ENCODE data around the gene BRICD5. TPM values are rescaled to one million over a fixed set of nuclear protein-coding genes. Genes with fewer than 3 reads are reported as not detected.

The BRICD5 gene
- total RNA-seq, 2 donors from 2014 or later = 2.1 to 2.6 TPM

DNA sequence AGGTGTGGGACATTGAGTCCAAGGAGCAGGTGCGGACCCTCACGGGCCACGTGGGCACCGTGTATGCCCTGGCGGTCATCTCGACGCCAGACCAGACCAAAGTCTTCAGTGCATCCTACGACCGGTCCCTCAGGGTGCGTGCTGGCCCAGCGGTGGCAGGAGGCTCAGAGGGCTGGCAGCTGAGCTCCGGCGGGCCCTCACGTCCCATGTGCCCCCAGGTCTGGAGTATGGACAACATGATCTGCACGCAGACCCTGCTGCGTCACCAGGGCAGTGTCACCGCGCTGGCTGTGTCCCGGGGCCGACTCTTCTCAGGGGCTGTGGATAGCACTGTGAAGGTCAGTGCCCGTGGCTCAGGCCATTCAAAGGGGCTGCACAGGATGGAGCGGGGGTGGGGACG is 34.6 kb downstream of the BRICD5 start:
- intact Hi-C loops (cut with DNase I) = no loop called here
- DNase-seq (ENCODE audit: low spot score) = no peak

DNA sequence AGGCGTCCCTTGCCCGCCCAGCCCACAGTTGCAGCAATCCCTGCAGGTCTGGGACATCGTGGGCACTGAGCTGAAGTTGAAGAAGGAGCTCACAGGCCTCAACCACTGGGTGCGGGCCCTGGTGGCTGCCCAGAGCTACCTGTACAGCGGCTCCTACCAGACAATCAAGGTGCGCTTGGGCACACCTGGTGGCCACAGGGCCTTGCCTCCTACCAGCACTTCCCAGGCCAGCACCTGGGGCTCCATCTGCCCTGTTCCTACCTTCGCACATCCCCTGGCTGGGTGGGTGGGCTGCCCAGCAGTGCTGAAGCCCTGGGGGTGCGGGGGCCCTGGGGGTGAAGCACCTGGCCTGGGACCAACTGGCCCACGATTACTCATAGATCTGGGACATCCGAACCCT is 35.2 kb downstream of the BRICD5 start:
- intact Hi-C loops (cut with DNase I) = no loop called here
- DNase-seq (ENCODE audit: low spot score) = no peak

DNA sequence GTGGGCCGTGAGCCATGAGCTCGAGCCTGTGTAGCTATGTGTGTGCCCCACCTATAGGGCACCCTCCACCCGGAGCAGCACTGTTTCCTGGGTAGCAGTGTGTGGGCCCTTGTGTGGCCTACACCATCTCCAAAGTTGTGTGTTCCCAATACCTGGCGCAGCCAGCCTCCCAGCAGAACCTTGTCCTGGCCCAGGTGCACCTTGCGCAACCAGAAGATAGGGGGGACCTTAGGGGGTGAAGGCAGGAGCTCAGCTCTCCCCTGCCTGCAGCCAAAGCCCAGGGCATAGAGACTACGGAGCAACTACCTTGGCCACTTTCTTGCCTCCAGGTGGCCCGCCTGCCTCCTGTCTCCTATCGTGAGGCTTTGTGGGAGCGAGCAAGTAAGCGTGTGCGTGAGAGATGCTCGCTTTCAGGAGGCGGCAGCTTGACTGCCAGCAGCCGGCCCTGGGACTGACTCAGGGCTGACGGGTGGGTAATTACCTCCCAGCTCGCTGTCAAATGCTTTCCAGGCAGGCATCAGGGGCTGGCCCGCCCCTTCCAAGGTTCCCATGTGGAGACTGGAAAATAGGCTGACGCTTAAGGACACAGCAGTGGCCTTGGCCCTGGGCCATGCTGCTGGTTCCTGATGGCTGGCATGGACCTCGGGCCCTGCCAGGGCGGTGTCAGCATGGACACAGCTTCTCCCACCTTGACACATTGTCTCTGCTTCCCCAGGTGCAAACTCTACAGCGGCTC is 36.1 kb downstream of the BRICD5 start:
- intact Hi-C loops (cut with DNase I) = no loop called here
- no peak for DNase-seq (ENCODE audit: low spot score)

DNA sequence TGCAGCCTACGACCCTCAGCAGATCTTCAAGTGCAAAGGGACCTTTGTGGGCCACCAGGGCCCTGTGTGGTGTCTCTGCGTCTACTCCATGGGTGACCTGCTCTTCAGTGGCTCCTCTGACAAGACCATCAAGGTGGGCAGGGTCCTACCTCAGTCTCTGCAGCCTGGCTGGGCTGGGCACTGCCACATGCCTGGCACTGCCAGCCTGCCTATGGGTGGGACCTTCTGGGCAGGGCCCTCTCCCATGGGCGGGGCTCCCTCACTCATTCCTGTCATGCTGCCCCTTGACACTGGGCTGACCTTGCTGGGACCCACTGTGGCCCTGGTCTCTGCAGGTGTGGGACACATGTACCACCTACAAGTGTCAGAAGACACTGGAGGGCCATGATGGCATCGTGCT is 36.7 kb downstream of the BRICD5 start:
- intact Hi-C loops (cut with DNase I) = no loop called here
- no peak for DNase-seq (ENCODE audit: low spot score)

DNA sequence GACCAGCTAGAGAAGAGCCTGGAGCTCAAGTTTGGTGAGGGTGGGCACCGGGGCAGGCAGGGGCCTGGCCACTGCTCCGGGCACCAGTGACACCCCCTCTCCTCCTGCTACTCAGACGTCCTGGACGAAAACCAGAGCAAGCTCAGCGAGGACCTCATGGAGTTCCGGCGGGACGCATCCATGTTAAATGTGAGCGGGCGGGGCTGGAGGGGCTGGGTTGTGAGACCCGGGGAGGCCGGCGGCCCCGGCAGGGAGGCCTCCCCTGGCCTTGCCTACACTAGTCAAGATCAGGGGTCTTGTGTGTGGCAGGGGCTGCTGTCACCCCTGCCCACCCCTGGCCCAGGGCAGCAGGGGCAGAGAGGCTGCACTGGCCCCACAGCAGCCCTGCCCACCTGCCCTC is 37.3 kb downstream of the BRICD5 start:
- no peak for DNase-seq (ENCODE audit: low spot score)
- intact Hi-C loops (cut with DNase I) = no loop called here

DNA sequence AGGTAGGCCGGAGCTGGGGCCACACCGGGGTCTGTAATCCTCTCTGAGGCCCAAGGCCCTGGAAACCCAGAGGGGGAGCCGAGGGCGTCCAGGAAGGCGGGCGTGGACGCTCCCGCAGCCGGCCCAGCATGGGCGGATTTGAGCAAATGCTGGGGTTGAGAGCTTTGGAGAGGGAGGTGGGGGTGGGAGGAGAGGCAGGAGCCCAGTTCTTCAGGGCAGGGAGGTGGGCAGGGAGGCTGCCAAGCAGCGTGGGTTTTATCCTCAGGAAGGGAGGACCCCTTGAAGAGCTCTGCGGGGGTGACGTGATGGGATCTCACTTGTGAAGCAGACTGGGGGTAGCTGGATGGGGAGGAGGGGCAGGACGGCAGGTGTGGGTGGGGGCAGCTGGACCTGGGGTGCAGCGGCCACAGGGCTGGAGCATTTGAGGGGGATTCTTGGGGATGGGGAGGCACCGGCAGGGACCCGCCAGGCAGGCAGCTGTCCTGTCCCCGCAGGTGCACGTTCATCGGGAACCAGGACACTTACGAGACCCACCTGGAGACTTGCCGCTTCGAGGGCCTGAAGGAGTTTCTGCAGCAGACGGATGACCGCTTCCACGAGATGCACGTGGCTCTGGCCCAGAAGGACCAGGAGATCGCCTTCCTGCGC is 37.9 kb downstream of the BRICD5 start:
- no peak for DNase-seq (ENCODE audit: low spot score)
- intact Hi-C loops (cut with DNase I) = no loop called here

DNA sequence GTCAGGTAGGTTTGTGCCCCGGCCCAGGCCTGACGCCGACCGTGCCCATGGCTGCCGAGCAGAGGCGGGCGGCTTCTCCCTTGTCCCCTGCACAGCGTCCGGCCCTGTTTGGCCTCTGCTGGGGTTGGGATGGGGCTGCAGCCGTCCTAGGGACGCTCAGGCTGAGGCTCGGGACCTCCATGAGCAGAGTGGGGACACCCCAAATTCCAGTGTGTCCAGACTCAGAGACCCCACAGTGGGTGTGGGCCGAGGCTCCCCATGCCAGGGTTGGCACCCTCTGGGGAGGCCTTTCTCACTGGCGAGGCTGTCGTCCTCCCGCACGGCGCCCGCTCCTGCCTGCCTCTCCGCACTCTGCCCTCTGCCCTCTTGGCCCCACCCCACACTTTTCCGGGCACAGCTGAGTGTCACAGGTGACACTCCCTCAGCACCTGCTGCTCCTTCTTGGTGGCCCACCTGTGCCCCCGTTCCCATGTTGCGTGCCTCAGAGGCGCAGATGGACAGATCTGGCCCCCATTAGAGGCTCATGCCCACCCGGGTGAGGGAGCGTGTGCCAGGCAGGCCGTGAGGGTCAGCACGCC is 39.0 kb downstream of the BRICD5 start:
- intact Hi-C loops (cut with DNase I) = no loop called here
- no peak for DNase-seq (ENCODE audit: low spot score)

DNA sequence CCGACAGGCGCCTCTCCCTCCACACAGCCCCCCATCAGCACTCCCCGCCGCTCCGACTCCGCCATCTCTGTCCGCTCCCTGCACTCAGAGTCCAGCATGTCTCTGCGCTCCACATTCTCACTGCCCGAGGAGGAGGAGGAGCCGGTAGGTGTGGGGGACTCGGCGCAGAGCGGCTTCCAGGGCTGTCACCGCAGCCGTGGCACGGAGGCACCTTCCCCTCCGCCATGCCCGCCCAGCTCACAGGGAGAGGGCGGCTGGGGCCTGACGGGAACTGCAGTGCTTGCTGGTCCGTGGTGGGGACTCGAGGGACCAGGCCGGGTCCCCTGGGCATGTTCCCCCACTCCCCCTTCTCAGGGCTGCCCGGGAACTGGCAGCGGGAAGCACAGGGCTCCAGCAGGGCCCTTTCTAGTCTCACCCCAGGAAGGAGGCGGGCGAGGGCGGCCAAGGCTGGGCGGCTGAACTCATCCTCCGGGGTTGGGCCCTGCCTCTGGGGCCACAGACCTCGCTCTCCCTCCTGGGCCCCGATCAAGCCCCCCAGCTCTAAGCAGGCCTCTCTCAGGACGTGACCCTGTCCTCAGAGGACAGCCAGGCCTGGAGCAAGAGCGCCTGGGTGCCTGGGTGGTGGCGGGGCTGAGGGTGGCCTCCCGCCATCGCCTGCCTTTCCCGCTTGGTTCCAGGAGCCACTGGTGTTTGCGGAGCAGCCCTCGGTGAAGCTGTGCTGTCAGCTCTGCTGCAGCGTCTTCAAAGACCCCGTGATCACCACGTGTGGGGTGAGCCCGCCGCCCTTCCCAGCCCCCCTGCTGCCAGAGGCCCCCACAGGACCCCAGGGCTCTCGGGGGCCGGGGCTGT is 39.9 kb downstream of the BRICD5 start:
- intact Hi-C loops (cut with DNase I) = no loop called here
- no peak for DNase-seq (ENCODE audit: low spot score)

DNA sequence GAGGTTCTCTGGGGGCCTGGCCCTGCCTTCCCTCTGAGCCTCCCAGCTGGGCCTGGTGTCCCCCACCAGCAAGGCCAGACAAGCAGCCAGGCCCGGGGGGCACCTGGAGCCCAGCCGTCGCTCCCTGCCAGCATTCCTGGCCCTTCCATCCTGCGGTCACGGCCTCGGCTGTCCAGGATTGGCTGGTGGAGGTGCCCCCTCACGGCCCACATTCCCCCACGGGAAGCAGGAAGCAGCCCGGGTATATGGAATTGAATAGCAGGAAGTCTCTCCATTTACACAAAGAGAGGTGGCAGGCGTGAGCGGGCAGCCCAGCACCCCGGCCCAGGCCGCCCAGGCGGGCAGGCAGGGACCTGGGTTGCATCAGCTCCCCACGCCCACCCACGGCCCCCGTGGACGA is 40.6 kb downstream of the BRICD5 start:
- intact Hi-C loops (cut with DNase I) = no loop called here
- no peak for DNase-seq (ENCODE audit: low spot score)

DNA sequence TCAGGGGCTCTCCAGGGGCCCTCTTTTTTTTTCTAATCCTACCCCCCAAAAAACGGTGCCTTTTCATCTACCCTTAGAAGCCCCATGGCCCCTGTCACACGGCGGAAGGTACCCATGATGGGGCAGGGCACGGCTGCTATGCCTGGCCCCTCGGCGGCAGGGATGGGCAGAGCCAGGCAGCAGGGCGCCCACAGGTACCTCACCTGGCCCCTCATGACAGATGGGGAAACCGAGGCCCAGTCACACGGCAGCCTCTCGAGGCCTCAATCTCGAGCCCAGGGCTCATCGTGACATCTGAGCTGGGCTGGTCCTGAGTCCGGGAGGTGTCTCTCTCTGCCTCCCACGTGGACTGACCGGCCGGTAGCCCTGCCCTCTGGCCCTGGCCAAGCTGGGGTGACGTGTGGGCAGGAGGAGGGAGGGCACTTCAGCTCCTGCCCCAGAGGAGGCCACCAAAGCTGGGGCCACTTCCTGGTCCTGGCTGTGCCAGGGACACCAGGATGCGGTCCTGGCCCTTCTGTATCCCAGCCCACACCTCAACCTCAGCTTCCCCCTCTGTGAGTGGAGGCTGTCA is 43.5 kb downstream of the BRICD5 start:
- intact Hi-C loops (cut with DNase I) = loop anchor here in 1 of 2 donors (10.0 kb wide), 1 partner anchor 108 kb away; no protein-coding TSS in a partner anchor
- no peak for DNase-seq (ENCODE audit: low spot score)

DNA sequence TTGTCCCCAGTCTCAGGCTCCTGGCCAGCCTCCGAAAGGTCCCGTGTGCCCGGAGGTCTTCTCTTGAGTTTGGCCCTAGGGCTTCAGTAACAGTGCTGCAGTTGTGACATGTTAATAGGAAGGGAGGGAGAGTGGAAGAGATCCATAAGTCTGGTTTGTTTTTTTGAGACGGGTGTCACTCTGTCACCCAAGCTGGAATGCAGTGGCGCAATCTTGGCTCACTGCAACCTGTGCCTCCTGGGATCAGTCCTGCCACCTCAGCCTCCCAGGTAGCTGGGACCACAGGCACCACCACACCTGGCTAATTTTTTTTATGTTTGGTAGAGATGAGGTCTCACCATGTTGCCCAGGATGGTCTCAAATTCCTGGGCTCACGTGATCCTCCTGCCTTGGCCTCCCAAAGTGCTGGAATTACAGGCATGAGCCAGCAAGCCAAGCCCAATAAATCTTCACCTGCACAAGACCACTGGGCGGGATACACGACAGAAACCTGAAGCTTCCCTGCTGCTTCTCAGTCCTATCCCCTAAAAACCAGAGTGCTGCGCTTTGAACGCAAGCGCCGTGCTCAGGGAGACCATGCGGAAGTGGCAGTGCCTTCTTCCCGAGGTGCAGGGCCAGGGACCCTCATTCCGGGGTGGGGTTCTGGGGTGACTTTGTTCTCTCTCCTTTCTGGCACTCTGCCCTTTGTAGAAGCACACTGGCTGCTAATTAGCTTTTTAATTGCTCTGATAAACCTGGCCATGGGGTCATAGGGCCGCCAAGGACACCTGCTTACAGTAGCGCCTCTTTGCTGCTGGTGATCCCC is 44.2 kb downstream of the BRICD5 start:
- no peak for DNase-seq (ENCODE audit: low spot score)
- intact Hi-C loops (cut with DNase I) = loop anchor here in 1 of 2 donors (10.0 kb wide), 1 partner anchor 108 kb away; no protein-coding TSS in a partner anchor

DNA sequence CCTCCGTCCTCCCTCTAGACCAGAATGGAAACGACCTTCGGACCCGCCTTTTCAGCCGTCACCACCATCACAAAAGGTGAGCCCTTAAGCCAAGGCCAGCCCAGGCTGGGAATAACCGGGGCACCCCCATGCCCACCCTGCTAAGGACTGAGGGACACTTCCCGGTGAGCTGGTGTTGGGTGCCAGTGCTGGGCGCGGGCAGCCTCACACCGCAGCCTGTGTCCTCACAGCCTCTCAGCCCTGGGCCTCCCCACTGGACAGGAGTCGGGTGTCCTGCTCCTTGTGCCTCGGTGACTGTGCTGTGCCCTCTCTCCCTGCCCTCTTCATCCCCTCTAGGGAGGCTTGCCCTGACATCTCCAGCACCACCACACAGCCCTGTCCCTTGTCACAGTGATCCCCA is 44.8 kb downstream of the BRICD5 start:
- intact Hi-C loops (cut with DNase I) = loop anchor here in 1 of 2 donors (10.0 kb wide), 1 partner anchor 109 kb away; no protein-coding TSS in a partner anchor
- DNase-seq (ENCODE audit: low spot score) = no peak

DNA sequence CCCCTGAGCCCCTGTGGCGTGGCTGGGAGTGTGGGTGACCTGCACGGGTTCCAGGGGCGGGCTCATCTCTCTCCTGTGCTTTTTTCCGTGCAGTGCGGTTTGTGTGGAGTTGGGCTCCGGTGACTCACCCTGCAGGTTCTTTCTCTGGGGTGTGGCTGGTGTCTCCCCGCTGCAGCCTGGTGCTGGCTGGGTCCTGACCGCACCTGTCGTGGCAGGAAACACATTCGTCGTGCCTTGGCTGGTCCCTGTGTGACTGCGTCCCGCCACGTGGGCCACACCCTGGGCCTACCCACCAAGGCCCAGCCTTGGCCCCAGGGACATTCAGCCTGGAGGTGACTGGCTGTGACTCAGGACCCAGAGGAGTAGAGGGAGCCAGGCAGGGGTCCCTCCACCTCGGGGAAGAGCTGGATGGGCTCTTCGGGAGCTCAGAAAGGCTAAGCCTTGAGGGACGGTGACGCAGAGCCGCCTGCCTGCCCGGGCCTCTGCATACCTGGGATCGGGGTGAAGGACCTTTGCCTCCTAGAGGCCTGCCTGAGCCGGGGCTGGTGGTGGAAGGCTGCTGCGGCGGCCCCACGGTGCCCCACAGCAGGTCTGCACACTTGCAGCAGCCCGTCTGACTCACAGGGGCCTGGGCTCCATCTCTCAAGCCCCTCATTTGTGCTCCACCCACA is 47.3 kb downstream of the BRICD5 start:
- intact Hi-C loops (cut with DNase I) = loop anchor here in 1 of 2 donors (10.0 kb wide), 1 partner anchor 111 kb away; no protein-coding TSS in a partner anchor
- no peak for DNase-seq (ENCODE audit: low spot score)

DNA sequence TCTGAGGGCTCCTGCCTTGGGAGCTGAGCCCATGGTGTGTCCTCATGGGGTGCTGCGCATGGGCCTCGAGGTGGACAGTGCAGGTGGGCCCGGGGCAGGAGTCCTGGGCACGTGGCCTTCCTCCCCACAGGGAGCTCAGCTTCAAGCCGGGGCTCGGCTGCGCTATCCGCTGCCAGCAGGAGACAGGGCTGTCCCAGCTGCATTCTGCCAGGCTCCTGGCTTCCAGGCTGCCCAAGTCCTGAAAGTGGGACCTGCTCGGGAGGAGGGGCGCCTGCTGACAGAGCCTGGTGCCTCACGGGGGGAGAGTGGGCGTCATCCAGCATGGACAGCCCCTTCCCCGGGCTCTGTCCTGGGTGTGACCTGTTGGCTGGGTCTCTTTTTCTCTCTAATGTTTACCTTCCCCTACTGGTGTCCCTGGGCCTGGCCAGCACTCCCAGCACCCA is 48.0 kb downstream of the BRICD5 start:
- no peak for DNase-seq (ENCODE audit: low spot score)
- intact Hi-C loops (cut with DNase I) = loop anchor here in 1 of 2 donors (10.0 kb wide), 1 partner anchor 112 kb away; no protein-coding TSS in a partner anchor

DNA sequence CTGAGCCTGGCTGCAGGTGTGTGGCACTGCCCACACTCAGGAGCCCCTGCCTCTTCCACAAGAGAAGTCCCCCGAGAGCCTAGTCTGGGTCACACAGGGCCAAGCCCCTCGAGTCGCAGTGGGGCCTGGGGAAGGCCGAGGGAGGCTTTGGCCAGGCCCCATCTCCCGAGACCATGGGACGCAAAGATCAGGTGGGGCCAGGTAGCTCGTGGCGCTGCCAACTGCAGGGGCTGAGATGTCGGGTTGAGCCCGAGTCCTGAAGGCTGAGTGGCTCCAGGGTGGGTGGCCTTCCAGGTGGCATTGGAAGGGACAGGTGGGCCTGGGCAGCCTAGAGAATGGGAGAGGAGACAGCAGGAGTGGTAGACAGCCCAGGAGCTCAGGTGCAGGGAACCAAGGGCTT is 48.8 kb downstream of the BRICD5 start:
- intact Hi-C loops (cut with DNase I) = loop anchor here in 1 of 2 donors (10.0 kb wide), 1 partner anchor 113 kb away; no protein-coding TSS in a partner anchor

DNA sequence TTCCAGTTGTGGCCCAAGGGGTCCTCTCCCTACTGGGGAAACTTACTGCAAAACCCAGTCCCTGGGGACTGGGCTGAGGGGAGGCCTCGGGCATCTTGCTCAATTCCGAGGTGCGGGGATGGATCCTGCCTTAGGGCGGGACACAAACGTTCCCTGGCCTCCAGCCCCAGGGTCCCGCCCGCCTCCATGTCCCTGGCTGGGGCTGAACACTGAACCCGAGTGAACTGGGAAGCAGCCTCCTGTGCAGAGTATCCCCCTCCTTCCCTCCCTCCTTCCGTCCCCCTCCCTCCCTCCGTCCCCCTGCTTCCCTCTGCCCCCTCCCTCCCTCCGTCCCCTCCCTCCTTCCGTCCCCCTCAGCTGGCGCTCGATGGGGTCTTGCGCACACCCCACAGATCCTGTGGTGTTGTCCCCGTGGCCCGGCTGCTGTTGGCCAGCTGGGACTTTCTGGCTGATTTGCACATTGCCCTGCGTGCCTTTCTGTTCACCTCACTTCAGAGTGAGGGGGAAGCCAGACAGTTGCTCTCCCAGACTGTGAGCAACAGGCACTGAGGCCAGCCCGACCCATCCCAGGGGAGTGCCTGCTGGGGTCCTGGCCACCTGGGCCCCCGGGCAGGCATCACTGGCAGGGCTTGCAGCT is 49.6 kb downstream of the BRICD5 start:
- peak; percentile 91 for DNase-seq (ENCODE audit: low spot score)
- intact Hi-C loops (cut with DNase I) = loop anchor here in 1 of 2 donors (10.0 kb wide), 1 partner anchor 114 kb away; no protein-coding TSS in a partner anchor

More for the DNA sequence above, 48.8 kb downstream of the BRICD5 start:
- no peak for DNase-seq (ENCODE audit: low spot score)
